ENCODE data around the gene ABI1. TPM values are rescaled to one million over a fixed set of nuclear protein-coding genes. Genes with fewer than 3 reads are reported as not detected.
"Not testable (repeated sequence)": the region's sequence is repeated elsewhere in the genome, so short reads cannot be mapped to it uniquely, and the experiment has no call there.

Gene ABI1
- 38.7 and 57.9 TPM in 2 replicates for total RNA-seq

DNA sequence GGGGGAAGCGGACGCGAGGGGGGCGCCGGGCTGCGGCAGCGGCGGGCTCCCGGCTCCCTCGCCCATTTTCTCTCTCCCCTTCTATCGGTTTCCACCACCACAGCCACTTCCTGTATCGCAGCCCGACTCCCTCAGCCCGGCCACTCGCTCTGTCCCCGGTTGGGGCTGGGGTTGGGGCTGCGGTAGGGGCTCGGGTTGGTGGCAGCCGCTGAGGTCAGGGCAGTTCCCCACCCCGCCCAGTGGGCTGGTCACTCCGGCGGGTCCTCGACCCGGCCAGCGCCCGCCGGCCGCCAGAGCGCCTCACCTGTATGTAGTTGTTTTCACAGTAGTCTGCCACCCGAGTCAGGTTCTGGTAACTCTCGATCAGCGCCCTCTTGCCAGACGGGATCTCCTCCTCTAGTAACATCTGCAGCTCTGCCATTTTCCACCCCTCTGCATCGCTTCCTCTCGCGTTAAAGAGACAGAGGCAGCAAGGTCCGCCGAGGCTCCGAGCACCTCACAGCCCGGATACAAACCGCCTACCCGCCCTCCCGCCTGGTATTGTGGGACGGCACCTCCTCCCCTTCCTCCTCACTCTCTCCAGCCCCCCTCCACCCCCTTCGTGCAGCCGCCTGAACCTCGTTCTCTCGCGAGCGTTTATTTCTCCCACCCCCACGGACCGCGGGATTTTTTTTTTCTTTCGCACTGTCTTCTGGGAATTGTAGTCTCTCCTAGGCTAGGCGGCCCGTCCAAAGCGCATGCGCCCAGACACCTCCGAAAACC is at the start of gene ABI1:
Gene ABI1, minus strand, starts transcription at position 516 of the 762 bp plus-strand sequence. Its CDS starts 95 bp downstream, at position 421.
- TF ChIP-seq CTCF (IDR thresholded peaks at IDR 0.05; ENCODE audit: insufficient read depth, low read depth, low read length), result no peak
- DNase-seq (ENCODE audit: low read depth), result peak; percentile 99

GRCh38 chr10:26909753-26910152 is 49.0 kb upstream of the ABI1 start:
- DNase-seq (ENCODE audit: low read depth), result no peak
- H3K4me3 ChIP-seq (ENCODE audit: low read depth, low read length), result no peak overlapping the region
- no peak for TF ChIP-seq CTCF (IDR thresholded peaks at IDR 0.05; ENCODE audit: insufficient read depth, low read depth, low read length)

More for the DNA sequence above, at the start of gene ABI1:
- H3K4me3 ChIP-seq (ENCODE audit: low read depth, low read length), result peak within 1 kb of the TSS; percentile 87

DNA sequence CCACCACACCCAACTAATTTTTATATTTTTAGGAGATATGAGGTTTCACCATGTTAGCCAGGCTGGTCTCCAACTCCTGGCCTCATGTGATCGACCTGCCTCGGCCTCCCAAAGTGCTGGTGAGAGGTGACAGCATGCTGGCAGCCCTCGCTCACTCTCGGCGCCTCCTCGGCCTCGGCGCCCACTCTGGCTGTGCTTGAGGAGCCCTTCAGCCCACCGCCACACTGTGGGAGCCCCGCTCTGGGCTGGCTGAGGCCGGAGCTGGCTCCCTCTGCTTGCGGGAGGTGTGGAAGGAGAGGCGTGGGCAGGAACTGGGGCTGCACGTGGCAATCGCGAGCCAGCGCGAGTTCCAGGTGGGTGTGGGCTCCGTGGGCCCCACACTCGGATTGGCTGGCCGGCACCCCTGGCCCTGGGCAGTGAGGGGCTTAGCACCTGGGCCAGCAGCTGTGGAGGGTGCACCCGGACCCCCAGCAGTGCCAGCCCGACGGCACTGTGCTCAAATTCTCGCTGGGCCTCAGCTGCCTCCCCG is 44.6 kb upstream of the ABI1 start:
- DNase-seq (ENCODE audit: low read depth); H3K4me3 ChIP-seq (ENCODE audit: low read depth, low read length): not testable (repeated sequence)

DNA sequence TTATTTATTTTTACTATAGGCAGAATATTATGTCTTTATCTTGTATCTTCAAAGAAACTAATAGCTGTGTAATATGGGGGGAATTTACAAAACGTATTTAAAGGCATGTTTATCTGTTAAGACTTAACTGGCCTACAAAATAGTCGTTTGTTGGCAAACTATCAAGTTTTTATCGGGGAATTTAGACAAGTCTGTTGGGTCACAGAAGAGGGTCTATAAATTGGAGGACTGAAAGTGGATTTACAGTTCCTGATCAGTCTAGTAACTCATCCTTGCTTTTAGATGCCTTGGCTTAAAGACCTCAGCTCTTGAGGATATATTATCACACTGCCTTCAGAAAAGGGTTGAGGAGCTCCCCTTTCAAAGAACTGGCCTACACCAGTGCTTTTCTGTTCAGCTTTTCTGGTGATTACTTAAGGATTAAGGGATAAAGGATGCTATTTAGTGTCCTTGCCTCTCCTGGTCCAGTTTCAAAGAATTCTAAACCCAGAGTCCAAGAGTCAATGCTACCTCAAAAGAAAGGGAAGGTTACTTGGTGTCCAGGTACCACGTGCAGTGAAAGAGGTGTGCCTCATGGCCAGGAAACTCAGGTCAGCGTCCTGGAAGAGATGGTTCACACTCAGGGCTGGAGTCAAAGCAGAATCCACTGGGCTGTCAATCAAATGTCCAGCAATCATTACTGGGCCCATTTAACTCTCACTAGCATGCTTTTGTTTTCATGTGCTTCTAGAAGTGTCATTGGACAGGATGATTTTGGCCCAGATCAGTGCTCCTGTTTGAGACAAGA is 42.9 kb upstream of the ABI1 start:
- no peak overlapping the region for H3K4me3 ChIP-seq (ENCODE audit: low read depth, low read length)
- DNase-seq (ENCODE audit: low read depth), result peak; percentile 8
- no peak for TF ChIP-seq CTCF (IDR thresholded peaks at IDR 0.05; ENCODE audit: insufficient read depth, low read depth, low read length)

- not testable (repeated sequence) for DNase-seq (ENCODE audit: low read depth); H3K4me3 ChIP-seq (ENCODE audit: low read depth, low read length)
These were observed 31.7 kb upstream of the ABI1 start for GRCh38 chr10:26892306-26892923.

DNA sequence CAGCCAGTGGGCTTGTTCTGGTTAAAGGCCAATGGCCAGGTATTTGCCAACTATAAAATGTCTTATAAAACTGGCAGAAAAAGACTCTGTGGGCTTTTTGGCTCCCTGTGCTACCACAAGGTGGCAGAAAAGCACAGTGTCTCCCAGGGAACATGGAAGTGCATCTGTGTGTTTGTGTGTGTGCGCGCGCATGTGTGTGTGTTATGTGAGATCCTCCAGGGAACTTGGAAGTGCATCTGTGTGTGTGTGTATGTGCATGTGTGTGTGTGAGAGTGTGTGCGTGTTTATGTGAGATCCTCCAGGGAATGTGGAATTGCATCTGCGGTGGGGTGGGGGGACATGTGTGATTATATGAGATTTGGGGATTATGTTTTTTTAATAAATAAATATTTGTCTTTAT is 30.2 kb upstream of the ABI1 start:
- DNase-seq (ENCODE audit: low read depth), result peak; percentile 74
- H3K4me3 ChIP-seq (ENCODE audit: low read depth, low read length), result no peak overlapping the region
- peak; percentile 75 for TF ChIP-seq CTCF (IDR thresholded peaks at IDR 0.05; ENCODE audit: insufficient read depth, low read depth, low read length)

DNA sequence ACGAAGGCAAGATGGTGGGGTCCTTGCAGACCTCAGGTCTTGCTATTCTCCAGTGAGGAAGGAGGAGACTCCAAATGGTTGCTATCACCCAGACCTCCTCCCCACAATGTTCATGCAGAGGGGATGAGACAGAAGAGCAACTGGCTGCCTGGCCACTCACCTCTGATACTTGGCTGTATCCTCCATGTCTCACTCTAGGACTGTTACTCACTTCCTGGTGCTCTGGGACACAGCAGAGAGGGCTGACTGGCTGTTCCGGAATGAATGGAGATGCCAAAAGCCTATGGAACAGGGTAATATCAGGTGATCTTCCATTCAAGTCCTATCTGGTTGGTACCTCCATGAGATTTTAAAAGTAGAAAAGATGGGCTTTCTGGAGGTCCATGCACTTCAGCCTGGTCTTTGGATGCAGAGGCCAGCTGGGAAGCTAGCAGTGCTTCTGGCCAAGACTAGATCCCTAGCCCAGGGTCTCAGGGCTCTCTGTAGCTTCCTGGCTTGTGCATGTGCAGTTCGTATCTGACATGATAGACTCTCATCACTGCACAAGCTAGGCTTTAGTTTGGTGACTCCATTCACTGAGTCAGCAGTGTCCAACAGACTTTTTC is 27.0 kb upstream of the ABI1 start:
- no peak overlapping the region for H3K4me3 ChIP-seq (ENCODE audit: low read depth, low read length)
- TF ChIP-seq CTCF (IDR thresholded peaks at IDR 0.05; ENCODE audit: insufficient read depth, low read depth, low read length), result no peak
- no peak for DNase-seq (ENCODE audit: low read depth)
